Activated T-helper 9 cell treated with anti-CD3 and anti-CD28 coated beads, Interleukin-2, amount 50 U/mL, for 16 hours (primary cell): ENCODE results near the gene CABLES1.

Experiments used
- DNase-seq: peaks from one replicate; pipeline ENCODE4 v3.0.0-alpha.2; 2020; ENCODE audit warnings: low read depth

Gene CABLES1

DNA sequence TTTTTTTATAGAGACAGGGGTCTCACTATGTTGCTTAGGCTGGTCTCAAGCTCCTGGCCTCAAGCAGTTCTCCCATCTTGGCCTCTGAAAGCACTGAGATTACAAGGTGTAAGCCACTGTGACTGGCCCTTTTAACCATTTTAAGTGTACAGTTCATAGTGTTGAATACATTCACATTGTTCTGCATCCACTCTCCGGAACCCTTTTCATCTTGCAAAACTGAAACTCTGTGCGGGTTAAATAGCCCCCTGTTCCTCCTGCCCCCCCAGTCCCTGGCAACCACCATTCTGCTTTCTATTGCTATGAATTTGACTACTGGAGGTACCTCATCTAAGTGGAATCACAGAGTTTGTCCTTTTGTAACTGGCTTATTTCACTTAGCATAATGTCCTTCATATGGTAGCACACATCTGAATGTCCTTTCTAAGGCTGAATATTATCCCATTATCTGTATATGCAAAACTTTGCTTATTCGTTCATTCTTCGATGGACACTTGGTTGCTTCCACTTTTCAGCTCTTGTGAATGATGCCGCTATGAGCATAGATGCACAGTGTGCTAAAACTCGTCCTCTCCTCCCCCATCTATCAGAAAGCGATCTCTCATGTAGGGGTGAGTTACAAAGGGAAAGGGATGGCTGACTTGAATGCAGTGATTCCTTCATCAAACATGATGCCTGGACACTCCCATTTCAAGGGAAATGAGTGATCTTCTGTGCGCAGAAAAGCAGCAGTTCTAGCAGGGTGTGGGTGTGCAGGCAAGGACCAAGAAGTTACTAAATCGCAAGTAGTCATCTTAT is 30.2 kb downstream of the CABLES1 start:
- no peak for DNase-seq

- DNase-seq = no peak
These were observed 31.7 kb downstream of the CABLES1 start for GRCh38 chr18:23166891-23167541.

DNA sequence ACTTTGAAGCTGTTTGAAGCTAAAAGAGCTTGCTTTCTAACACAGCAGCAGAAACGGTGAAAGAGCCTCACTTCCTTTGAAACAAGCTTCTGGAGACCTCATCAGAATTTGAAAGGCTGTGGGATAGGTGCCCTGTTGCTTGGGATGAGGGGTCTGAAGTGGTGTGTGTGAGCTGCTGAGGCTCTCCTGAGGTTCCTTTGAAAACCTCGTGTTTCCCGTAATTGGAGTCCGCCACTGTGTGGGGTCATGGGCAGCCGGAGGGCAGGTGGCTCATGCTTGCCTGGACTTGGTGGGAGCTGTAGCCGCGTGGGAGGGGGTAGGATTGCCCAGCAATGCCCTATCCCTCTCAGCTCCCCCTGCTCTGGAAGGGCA is 34.4 kb downstream of the CABLES1 start:
- no peak for DNase-seq

- DNase-seq = no peak
These were observed 34.9 kb downstream of the CABLES1 start for GRCh38 chr18:23170137-23170536.

DNA sequence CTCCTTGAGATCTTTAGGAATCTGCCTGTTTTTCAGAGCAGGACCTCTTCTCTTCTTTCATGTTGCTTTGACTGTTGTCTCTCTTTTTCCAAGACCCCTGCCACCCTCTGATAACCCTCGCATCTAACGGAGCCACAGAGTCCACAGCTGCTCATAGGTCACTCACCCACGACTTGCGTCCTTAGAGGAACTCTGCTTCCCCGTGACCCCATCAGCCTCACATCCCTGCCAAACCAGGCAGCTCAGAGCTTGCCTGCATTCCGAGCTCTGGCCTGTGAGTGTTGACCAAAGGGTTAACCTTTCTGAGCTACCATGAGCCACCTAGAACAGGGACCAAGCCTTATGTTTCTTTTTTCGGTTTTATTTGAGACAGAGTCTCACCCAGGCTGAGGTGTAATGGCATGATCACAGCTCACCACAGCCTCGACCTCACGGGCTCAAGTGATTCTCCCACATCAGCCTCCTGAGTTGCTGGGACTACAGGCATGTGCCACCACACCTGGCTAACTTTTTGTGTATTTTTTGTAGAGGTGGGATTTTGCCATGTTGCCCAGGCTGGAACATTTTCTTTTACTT is 36.4 kb downstream of the CABLES1 start:
- DNase-seq = no peak

GRCh38 chr18:23172591-23173380 is 37.5 kb downstream of the CABLES1 start:
- DNase-seq = no peak

DNA sequence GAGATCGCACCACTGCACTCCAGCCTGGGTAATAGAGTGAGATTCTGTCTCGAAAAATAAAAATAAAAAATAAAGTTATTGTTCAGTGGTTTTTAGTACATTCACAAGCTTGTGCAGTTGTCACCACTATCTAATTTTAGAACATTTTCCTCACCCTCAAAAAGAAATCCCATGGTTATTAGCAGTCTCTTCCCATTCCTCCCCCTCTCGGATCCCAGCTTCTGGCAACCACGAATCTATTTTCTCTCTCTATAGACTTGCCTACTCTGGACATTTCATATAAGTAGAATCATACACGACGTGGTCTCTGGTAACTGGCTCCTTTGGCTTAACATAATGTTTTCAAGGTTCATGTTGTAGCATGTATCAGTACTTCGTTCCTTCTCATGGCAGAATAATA is 38.6 kb downstream of the CABLES1 start:
- DNase-seq = no peak

DNA sequence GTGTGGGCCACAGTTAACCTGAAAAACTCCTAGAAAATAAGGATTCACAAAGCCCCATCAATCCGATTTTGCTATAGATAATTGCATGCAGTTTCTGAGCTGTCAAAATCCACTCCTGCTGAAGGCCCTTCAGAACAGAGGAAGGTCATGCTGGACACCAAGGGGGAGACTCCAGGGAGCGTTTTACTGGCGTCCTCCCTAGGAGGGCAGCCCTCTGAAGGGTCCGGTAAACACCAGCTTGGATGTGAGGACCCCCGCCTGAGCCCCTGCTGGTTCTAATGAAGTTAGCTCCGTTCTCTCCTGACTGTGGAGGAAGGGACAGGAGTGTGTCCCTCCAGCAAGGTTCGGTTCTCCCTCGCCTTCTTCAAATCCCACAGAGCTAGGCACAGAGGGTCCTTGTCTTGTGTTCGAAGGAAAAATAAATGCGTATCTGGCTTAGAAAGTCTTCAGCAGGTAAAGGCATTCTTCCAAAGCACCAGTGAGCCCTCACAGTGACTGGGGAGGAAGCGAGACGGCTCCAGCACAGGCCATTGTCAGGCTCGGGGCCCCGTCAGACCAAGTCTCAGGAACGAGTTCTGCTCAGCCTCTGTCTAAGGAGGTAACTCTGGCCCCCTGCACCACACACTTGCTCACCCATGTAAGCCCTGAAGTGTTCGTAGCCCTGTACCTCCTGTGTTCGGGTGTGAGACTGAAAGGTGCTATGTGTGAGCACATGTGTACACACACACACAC is 41.6 kb downstream of the CABLES1 start:
- no peak for DNase-seq

DNA sequence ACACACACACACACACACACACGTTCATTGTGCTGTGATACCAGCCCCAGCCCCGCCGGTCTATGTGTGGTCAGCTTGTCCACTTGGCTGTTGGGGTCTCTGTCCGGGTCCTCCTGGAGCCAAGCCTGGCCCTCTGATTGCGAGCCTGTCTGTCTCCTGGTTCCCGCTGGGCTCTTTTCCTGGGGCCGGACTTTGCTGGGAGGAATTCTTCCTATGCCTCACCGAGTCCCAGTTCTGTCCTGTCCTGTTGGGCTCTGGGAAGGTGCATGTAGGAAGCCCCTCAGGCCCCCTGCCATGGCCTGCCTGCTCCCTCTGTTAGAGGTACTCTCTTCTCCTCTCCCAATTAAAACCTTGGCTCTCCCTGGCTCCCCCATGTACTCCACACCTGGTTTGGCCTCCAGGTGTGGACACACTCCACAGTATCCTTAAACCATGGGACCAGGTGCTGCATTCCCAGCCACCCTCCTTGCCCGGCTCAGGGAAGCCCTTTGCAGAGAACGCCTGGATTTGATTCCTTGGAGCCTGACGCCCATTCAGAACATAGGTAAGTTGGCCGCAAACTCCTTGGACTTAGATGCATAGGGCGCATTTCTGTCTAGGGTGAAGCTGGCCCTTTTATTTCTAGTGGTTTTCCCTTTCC is 42.3 kb downstream of the CABLES1 start:
- DNase-seq = no peak

GRCh38 chr18:23178201-23178600 is 42.9 kb downstream of the CABLES1 start:
- DNase-seq = no peak

- DNase-seq = no peak
These were observed 43.4 kb downstream of the CABLES1 start for GRCh38 chr18:23178661-23179081.

- no peak for DNase-seq
These were observed 44.1 kb downstream of the CABLES1 start for GRCh38 chr18:23179416-23179815.

DNA sequence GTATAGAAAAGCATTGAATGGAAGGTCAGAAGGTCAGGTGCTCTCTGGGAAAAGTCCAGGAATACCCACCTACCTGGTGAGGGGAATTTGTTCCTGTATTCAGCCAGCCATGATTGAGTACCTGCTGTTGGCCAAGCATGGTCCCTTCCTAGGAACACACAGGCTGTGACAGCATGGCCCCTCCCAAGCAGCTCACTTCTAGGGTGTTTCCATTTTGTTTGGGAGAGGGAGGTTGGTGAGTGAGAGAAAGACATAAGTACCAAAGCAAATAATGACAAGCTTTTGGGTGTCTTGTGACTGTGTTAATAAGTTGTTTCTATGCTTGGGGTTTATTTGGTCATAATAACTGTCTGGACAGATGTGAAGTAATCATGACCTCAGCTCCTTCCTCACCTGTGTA is 46.3 kb downstream of the CABLES1 start:
- DNase-seq = no peak

DNA sequence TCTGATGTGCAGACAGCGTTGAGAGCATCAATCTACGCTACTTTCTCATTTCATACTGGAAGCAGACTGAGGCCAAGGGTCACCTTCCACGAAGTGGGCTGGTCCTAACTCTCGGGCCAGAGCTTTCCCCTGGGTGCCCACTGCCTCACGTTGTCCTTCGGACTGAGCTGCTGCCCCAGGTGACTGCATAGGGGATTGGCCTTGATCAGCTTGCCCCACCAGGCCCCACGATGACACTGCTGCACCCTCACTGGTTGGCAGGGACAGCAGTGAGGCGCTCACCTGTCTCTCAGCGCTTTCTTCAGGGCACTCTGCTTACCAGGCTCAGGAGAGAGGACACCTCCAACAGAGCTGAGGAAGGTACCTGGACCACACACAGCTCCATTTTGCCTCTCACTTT is 47.3 kb downstream of the CABLES1 start:
- no peak for DNase-seq

- no peak for DNase-seq
These were observed 48.3 kb downstream of the CABLES1 start for GRCh38 chr18:23183411-23184150.

GRCh38 chr18:23186781-23187180 is 51.5 kb downstream of the CABLES1 start:
- DNase-seq = no peak

DNA sequence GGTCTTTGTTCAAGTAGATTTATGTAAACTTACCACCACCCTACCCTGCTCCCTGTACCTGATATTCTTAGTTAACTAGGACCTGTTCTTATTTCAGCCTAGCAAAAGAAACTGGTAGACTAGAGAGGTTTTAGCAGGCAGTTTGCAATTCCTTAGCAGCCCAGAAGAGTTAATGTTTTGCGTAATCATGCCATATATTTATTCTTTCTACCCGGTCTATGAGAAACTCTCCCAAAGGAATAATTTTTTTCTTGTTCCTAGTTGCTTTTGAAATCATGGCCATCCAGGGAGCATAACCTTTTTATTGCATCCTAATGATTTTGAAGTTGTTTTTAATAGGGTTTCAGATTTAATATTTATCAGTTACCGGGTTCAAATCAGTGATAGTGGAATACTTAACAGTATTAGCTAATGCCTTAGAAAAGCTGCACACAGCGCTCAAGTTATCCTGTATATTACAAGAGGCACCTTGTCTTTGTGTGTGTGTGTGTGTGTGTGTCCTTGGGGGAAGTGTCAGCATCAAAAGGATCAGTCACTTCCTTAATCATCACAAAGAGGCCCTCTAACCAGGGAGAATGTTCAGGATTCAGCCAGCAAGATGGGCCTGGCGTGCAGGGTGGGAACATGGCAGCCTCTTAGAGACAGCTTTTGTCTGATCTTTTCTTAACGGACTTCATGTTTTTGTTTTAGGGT is 52.9 kb downstream of the CABLES1 start:
- no peak for DNase-seq

- no peak for DNase-seq
These were observed 53.8 kb downstream of the CABLES1 start for GRCh38 chr18:23189099-23189498.

DNA sequence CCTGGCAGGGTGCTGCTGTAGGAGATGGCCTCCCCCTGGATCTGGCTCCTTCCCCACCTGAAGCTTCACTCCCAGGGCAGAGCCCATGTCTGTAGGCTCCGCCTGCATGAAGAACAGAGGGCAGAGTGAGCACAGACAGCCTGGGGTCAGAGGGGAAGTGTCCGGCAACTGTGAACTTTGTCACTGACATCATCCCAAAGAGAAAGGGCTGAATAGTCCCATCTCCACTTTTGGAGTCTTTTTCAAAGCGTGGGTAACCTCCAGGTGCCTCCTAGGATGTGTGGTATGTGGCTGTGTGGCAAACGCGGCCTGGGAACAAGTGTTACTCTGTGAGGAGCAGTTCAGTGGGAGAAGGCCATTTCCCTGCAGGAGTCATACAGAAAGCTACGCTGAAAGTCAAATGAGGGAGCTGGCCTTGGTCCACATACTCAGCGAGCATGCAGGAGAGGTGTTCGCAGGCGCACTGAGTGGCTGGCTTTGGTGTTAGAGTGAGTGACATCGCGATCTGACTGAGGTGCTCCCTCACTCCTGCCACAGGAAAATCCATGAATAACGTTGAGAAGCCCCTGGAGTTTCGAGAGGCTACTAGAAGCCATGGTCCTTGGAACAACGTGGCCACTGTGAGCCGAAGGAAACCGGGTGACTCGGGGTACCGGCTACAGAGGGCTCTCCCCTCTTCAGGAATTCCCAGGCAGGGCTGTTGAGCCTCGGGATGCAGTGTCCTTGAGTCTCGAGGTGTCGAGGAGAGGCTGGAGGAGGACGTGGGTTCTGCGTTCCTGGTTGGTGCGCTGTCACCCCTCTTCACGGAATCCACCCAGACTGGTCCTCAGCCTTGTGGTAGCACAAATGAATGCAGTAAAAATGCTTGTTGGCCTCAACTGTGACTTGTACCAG is 54.7 kb downstream of the CABLES1 start:
- DNase-seq = no peak
